ENCODE results near the gene COL9A1.

Gene COL9A1

GRCh38 chr6:70196531-70196930, 106.4 kb downstream of the COL9A1 start:
- in situ Hi-C loops (cut with HindIII; ENCODE audit: low pct_ligation_motif_present, low pct_unique_long_range_greater_than_20kb, low sequenced_read_pairs), result no loop called here
- DNase-seq, result no peak

GRCh38 chr6:70194421-70194820, 108.5 kb downstream of the COL9A1 start:
- DNase-seq, result no peak
- in situ Hi-C loops (cut with HindIII; ENCODE audit: low pct_ligation_motif_present, low pct_unique_long_range_greater_than_20kb, low sequenced_read_pairs), result no loop called here

- in situ Hi-C loops (cut with HindIII; ENCODE audit: low pct_ligation_motif_present, low pct_unique_long_range_greater_than_20kb, low sequenced_read_pairs), result no loop called here
- no peak for DNase-seq
These were observed 114.7 kb downstream of the COL9A1 start for GRCh38 chr6:70188202-70188601.

- in situ Hi-C loops (cut with HindIII; ENCODE audit: low pct_ligation_motif_present, low pct_unique_long_range_greater_than_20kb, low sequenced_read_pairs), result no loop called here
- DNase-seq, result no peak
These were observed 116.4 kb downstream of the COL9A1 start for GRCh38 chr6:70186461-70186860.

GRCh38 chr6:70184723-70185122, 118.2 kb downstream of the COL9A1 start:
- in situ Hi-C loops (cut with HindIII; ENCODE audit: low pct_ligation_motif_present, low pct_unique_long_range_greater_than_20kb, low sequenced_read_pairs), result no loop called here
- DNase-seq, result no peak

- DNase-seq, result no peak
- in situ Hi-C loops (cut with HindIII; ENCODE audit: low pct_ligation_motif_present, low pct_unique_long_range_greater_than_20kb, low sequenced_read_pairs), result no loop called here
These were observed 119.3 kb downstream of the COL9A1 start for GRCh38 chr6:70183538-70183937.

- in situ Hi-C loops (cut with HindIII; ENCODE audit: low pct_ligation_motif_present, low pct_unique_long_range_greater_than_20kb, low sequenced_read_pairs), result no loop called here
- DNase-seq, result no peak
These were observed 121.8 kb downstream of the COL9A1 start for GRCh38 chr6:70180901-70181599.

GRCh38 chr6:70180183-70180900, 122.5 kb downstream of the COL9A1 start:
- in situ Hi-C loops (cut with HindIII; ENCODE audit: low pct_ligation_motif_present, low pct_unique_long_range_greater_than_20kb, low sequenced_read_pairs), result no loop called here
- DNase-seq, result no peak

- DNase-seq, result no peak
- in situ Hi-C loops (cut with HindIII; ENCODE audit: low pct_ligation_motif_present, low pct_unique_long_range_greater_than_20kb, low sequenced_read_pairs), result no loop called here
These were observed 125.9 kb downstream of the COL9A1 start for GRCh38 chr6:70176842-70177550.

- no peak for DNase-seq
- in situ Hi-C loops (cut with HindIII; ENCODE audit: low pct_ligation_motif_present, low pct_unique_long_range_greater_than_20kb, low sequenced_read_pairs), result no loop called here
These were observed 127.1 kb downstream of the COL9A1 start for GRCh38 chr6:70175770-70176169.

- no peak for DNase-seq
- in situ Hi-C loops (cut with HindIII; ENCODE audit: low pct_ligation_motif_present, low pct_unique_long_range_greater_than_20kb, low sequenced_read_pairs), result no loop called here
These were observed 130.6 kb downstream of the COL9A1 start for GRCh38 chr6:70172252-70172651.

- DNase-seq, result no peak
- in situ Hi-C loops (cut with HindIII; ENCODE audit: low pct_ligation_motif_present, low pct_unique_long_range_greater_than_20kb, low sequenced_read_pairs), result no loop called here
These were observed 131.6 kb downstream of the COL9A1 start for GRCh38 chr6:70171236-70171635.

- no peak for DNase-seq
- in situ Hi-C loops (cut with HindIII; ENCODE audit: low pct_ligation_motif_present, low pct_unique_long_range_greater_than_20kb, low sequenced_read_pairs), result no loop called here
These were observed 134.1 kb downstream of the COL9A1 start for GRCh38 chr6:70168681-70169377.
